Stimulated activated memory B cell treated with anti-CD40 and anti-IgM and Interleukin-4, amounts not matched to agents 10 μg/mL and 1 μg/mL and 100 μg/mL, for 72 hours (primary cell): ENCODE measurements around the gene CTSL.
"Not testable (repeated sequence)": the region's sequence is repeated elsewhere in the genome, so short reads cannot be mapped to it uniquely, and the experiment has no call there.

ENCODE experiments used
- ATAC-seq: fragments of 150-1000 bp; cut with Tn5 transposase; 2 replicates; pipeline ENCODE4 v1.10.0; 2021
- H3K27ac Mint-ChIP-seq: one replicate; pipeline ENCODE4 v1.8.0; 2022; ENCODE audit warnings: mild to moderate bottlenecking, mixed read lengths
- H3K27me3 Mint-ChIP-seq: one replicate; pipeline ENCODE4 v1.8.0; 2022; ENCODE audit warnings: mixed read lengths
- H3K36me3 Mint-ChIP-seq: one replicate; pipeline ENCODE4 v1.8.0; 2022; ENCODE audit warnings: mixed read lengths
- H3K4me1 Mint-ChIP-seq: one replicate; pipeline ENCODE4 v1.8.0; 2022; ENCODE audit warnings: mixed read lengths
- H3K4me3 Mint-ChIP-seq: one replicate; pipeline ENCODE4 v1.8.0; 2022; ENCODE audit warnings: mild to moderate bottlenecking, moderate library complexity, mixed read lengths
- H3K9me3 Mint-ChIP-seq: one replicate; pipeline ENCODE4 v1.8.0; 2022; ENCODE audit warnings: mixed read lengths

Gene CTSL

GRCh38 chr9:87729246-87729645 lies 3.3 kb downstream of the CTSL start:
- no peak for ATAC-seq
- H3K36me3 Mint-ChIP-seq = no peaks in the 10 kb centered on the region
- no peak overlapping the region for H3K4me3 Mint-ChIP-seq
- no peak overlapping the region for H3K27ac Mint-ChIP-seq
- H3K4me1 Mint-ChIP-seq = peaks cover 5% of the 10 kb centered on the region
- no peaks in the 10 kb centered on the region for H3K9me3 Mint-ChIP-seq
- H3K27me3 Mint-ChIP-seq = peaks cover 43% of the 10 kb centered on the region

- Mint-ChIP-seq H3K27me3 (peaks cover 23% of the 10 kb centered on the region), H3K4me3 (no peak overlapping the region), H3K4me1 (no peaks in the 10 kb centered on the region), H3K27ac (no peak overlapping the region), H3K36me3 (no peaks in the 10 kb centered on the region), H3K9me3 (peaks cover 2% of the 10 kb centered on the region)
- no peak for ATAC-seq
Measured at GRCh38 chr9:87731321-87731720, 5.4 kb downstream of the CTSL start.

- Mint-ChIP-seq H3K27ac (no peak overlapping the region), H3K9me3 (peaks cover 2% of the 10 kb centered on the region), H3K4me1 (no peaks in the 10 kb centered on the region), H3K4me3 (no peak overlapping the region), H3K27me3 (peaks cover 18% of the 10 kb centered on the region), H3K36me3 (no peaks in the 10 kb centered on the region)
- ATAC-seq = no peak
Measured at GRCh38 chr9:87732344-87732743, 6.4 kb downstream of the CTSL start.

- no peaks in the 10 kb centered on the region for H3K4me1 Mint-ChIP-seq
- peaks cover 18% of the 10 kb centered on the region for H3K27me3 Mint-ChIP-seq
- peaks cover 2% of the 10 kb centered on the region for H3K9me3 Mint-ChIP-seq
- no peak for ATAC-seq
- H3K36me3 Mint-ChIP-seq = no peaks in the 10 kb centered on the region
- H3K4me3 Mint-ChIP-seq = no peak overlapping the region
- no peak overlapping the region for H3K27ac Mint-ChIP-seq
Measured at GRCh38 chr9:87732756-87733155, 6.8 kb downstream of the CTSL start.

DNA sequence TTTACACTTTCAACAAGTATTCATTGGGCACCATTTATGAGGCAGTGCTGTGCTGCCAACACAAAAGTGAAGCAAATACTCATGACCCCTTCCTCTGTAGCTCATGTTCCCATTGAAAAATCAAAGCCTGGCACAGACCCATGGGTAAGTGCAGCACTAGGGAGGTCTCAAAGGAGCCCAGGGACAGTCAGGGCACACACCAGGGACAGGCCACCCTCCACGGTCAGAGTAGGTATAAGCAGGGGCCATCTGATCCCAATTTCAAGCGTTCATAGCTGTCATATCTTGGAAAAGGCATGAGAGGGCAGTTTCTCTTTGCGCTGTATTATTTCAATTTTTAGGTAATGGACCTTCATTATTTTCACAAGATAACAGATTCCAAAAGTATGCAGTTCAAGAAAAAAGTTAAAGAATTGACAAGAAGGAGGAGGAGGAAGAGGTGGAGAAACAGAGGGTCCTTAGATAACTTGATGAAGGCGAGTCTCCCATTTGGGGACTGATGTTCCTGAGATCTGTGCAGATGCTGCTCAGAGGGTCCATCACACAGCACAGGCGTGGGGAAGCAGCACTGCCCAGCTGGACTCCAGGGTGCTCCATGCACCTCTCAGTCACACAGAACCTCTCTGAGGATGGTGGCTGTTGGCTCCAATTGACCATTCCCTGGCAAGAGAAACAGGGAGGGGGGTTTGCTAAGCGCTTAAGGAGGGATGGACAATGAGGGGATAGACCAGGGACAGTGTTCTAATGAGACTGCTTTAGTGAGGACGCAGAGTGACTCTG lies 7.5 kb downstream of the CTSL start:
- Mint-ChIP-seq H3K27ac (no peak overlapping the region), H3K4me1 (no peaks in the 10 kb centered on the region), H3K9me3 (peaks cover 5% of the 10 kb centered on the region), H3K27me3 (peaks cover 18% of the 10 kb centered on the region), H3K36me3 (no peaks in the 10 kb centered on the region), H3K4me3 (no peak overlapping the region)
- ATAC-seq = no peak

GRCh38 chr9:87734106-87734505 lies 8.2 kb downstream of the CTSL start:
- Mint-ChIP-seq H3K27me3 (peaks cover 18% of the 10 kb centered on the region), H3K4me1 (no peaks in the 10 kb centered on the region), H3K27ac (no peak overlapping the region), H3K36me3 (no peaks in the 10 kb centered on the region), H3K4me3 (no peak overlapping the region), H3K9me3 (peaks cover 5% of the 10 kb centered on the region)
- no peak for ATAC-seq

GRCh38 chr9:87739546-87739945 lies 13.6 kb downstream of the CTSL start:
- H3K27me3 Mint-ChIP-seq = no peaks in the 10 kb centered on the region
- H3K4me3 Mint-ChIP-seq = no peak overlapping the region
- peaks cover 17% of the 10 kb centered on the region for H3K9me3 Mint-ChIP-seq
- no peak overlapping the region for H3K27ac Mint-ChIP-seq
- H3K4me1 Mint-ChIP-seq = no peaks in the 10 kb centered on the region
- H3K36me3 Mint-ChIP-seq = no peaks in the 10 kb centered on the region
- no peak for ATAC-seq

GRCh38 chr9:87740209-87740608 lies 14.3 kb downstream of the CTSL start:
- Mint-ChIP-seq H3K4me1 (no peaks in the 10 kb centered on the region), H3K27ac (no peak overlapping the region), H3K27me3 (no peaks in the 10 kb centered on the region), H3K4me3 (no peak overlapping the region), H3K36me3 (no peaks in the 10 kb centered on the region), H3K9me3 (peaks cover 17% of the 10 kb centered on the region)
- no peak for ATAC-seq

DNA sequence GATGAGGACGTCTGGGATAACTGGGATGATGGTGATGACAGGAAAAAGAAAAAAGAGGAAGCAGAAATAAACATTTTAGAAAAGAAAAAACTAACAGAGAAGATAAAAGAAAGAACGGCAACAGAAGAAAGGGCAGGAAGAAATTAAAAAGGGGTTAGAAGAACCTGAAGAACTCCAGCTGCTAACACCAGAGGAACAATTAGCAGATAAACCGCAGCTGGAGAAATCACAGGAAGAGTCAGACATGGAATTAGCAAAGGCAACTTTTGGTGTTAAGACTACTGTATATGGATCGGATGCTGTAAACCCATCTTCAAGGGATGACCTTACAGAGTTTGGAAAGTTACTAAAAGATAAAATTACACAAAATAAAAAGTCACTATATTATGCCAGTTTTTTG lies 15.4 kb downstream of the CTSL start:
- ATAC-seq = no peak
- Mint-ChIP-seq H3K36me3 (no peaks in the 10 kb centered on the region), H3K27ac (no peak overlapping the region), H3K4me1 (no peaks in the 10 kb centered on the region), H3K27me3 (no peaks in the 10 kb centered on the region), H3K4me3 (no peak overlapping the region), H3K9me3 (peaks cover 17% of the 10 kb centered on the region)

DNA sequence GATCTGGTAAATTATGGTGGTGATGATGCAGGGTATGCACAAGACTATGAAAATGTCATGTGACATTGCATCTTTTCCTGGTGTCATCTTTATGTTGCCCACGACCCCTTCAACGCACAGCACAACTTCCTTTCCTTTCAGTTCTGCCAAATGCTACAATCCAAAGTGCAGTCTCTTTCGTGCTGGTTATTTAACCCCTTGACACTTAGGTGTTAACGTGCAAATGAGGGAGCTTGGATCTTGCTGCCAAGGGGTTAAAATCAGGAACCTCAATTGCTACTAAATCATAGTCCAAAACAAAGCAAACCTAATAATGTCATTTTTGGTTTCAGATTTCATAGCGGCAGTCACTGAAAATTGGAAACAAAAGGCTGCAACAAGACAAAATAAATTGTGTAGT lies 16.0 kb downstream of the CTSL start:
- H3K36me3 Mint-ChIP-seq = no peaks in the 10 kb centered on the region
- no peaks in the 10 kb centered on the region for H3K27me3 Mint-ChIP-seq
- H3K9me3 Mint-ChIP-seq = peaks cover 20% of the 10 kb centered on the region
- no peak overlapping the region for H3K4me3 Mint-ChIP-seq
- H3K4me1 Mint-ChIP-seq = no peaks in the 10 kb centered on the region
- no peak overlapping the region for H3K27ac Mint-ChIP-seq
- ATAC-seq = no peak

DNA sequence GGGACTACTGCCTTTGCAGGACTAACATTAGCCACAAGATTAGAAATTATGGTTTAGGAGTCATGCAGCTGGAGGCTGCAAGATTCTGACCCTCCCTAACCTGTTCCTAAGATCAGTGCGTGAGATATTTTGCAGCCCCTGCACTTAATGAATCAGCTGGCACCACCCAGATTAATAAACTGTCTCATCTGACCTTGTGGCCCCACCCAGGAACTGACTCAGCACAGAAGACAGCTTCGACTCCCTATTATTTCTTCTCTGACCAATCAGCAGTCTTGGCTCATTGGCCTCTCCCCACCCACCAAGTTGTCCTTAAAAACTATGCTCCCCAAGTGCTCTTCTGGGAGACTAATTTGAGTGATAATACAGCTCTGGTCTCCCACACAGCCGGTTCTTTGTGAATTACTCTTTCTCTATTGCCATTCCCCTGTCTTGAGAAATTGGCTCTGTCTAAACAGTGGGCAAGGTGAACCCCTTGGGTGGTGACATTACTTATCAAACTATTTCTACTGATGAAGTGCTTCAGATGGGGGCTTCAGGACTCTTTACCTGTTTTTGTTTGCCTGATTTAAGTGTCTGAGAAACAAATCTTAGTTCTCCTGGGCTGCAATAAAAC lies 17.0 kb downstream of the CTSL start:
- no peaks in the 10 kb centered on the region for H3K4me1 Mint-ChIP-seq
- H3K9me3 Mint-ChIP-seq = peaks cover 20% of the 10 kb centered on the region
- H3K27ac Mint-ChIP-seq = no peak overlapping the region
- no peaks in the 10 kb centered on the region for H3K27me3 Mint-ChIP-seq
- ATAC-seq = no peak
- no peak overlapping the region for H3K4me3 Mint-ChIP-seq
- H3K36me3 Mint-ChIP-seq = no peaks in the 10 kb centered on the region

- not testable (repeated sequence) for ATAC-seq, H3K27ac Mint-ChIP-seq, H3K36me3 Mint-ChIP-seq, H3K4me1 Mint-ChIP-seq, H3K27me3 Mint-ChIP-seq, H3K4me3 Mint-ChIP-seq
- peaks cover 17% of the 10 kb centered on the region for H3K9me3 Mint-ChIP-seq
Measured at GRCh38 chr9:87744247-87744646, 18.3 kb downstream of the CTSL start.

- Mint-ChIP-seq H3K36me3 (no peaks in the 10 kb centered on the region), H3K27me3 (no peaks in the 10 kb centered on the region), H3K4me3 (no peak overlapping the region), H3K9me3 (peaks cover 13% of the 10 kb centered on the region), H3K4me1 (no peaks in the 10 kb centered on the region), H3K27ac (no peak overlapping the region)
- no peak for ATAC-seq
Measured at GRCh38 chr9:87746186-87746585, 20.3 kb downstream of the CTSL start.

- H3K4me3 Mint-ChIP-seq = no peak overlapping the region
- no peaks in the 10 kb centered on the region for H3K27me3 Mint-ChIP-seq
- H3K9me3 Mint-ChIP-seq = peaks cover 5% of the 10 kb centered on the region
- no peak for ATAC-seq
- H3K36me3 Mint-ChIP-seq = no peaks in the 10 kb centered on the region
- H3K27ac Mint-ChIP-seq = no peak overlapping the region
- H3K4me1 Mint-ChIP-seq = no peaks in the 10 kb centered on the region
Measured at GRCh38 chr9:87748881-87749280, 23.0 kb downstream of the CTSL start.

DNA sequence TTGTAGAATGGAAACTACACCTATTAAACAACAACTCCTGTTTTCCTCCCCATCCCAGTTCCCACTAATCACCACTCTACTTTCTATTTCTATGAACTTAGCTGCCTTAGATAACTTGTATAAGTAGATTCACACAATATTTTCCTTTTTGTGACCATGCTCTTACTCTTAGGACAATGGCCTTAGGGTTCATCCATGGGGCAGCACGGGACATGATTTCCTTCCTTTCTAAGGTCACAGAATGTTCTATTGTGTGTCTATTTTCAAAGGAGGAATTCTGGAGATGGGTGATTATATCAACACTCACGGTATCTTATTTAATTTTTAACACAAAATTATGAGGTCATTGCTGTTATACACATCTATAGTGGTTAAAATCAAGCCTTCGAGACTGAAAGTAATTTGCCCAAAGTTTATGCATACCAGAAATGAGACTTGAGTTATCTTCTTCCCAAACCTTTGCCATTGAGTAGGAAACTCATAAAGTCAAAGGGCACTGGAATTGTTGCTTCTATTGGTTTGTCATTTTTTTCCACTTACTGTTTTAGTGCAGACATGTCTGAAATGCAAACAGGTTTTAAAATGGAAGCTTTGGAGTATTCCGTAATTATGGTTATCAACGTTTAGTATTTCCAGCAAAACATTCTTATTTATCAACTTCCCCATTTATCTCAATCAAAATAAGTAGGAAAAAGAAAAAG lies 23.6 kb downstream of the CTSL start:
- Mint-ChIP-seq H3K27me3 (no peaks in the 10 kb centered on the region), H3K9me3 (peaks cover 5% of the 10 kb centered on the region), H3K27ac (no peak overlapping the region), H3K4me3 (no peak overlapping the region), H3K36me3 (no peaks in the 10 kb centered on the region), H3K4me1 (no peaks in the 10 kb centered on the region)
- ATAC-seq = no peak

DNA sequence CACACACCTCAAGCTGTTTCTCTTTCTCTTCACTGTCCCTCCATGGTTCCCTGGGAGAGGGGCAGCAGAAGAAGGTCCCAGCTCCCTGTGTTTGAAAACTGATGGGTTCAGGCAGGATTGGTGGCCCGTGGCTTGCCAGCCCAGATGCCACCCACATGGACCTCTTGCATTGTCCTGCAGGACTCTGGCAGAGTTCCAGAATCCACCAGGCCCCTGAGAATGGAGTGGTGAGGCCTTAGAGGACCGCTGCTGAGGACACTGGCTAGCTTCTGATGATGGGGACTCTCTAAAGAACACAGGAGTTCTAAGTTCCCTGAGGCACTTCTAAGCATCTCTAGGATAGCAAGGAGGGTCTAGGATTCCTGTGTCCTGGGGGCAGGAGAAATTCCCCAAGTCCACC lies 24.8 kb downstream of the CTSL start:
- H3K27ac Mint-ChIP-seq = no peak overlapping the region
- H3K27me3 Mint-ChIP-seq = no peaks in the 10 kb centered on the region
- ATAC-seq = no peak
- H3K36me3 Mint-ChIP-seq = no peaks in the 10 kb centered on the region
- H3K9me3 Mint-ChIP-seq = peaks cover 8% of the 10 kb centered on the region
- H3K4me3 Mint-ChIP-seq = no peak overlapping the region
- H3K4me1 Mint-ChIP-seq = no peaks in the 10 kb centered on the region
